HepG2 (cell line): Measurements from ENCODE around the gene C20orf96. TPM values are rescaled to one million over a fixed set of nuclear protein-coding genes. Genes with fewer than 3 reads are reported as not detected.

ENCODE experiments used
- FOXA3 ChIP-seq: IDR thresholded peaks from 2 replicates; pipeline ENCODE4 v1.6.1; 2016; ENCODE audit warnings: missing genetic modification reagents, missing compliant biosample characterization
- KAT8 ChIP-seq: IDR thresholded peaks from 2 replicates; pipeline ENCODE4 v1.6.1; 2016; ENCODE audit warnings: missing genetic modification reagents, missing compliant biosample characterization
- KDM2A ChIP-seq: sonication (generic); formaldehyde crosslinking; IDR thresholded peaks from 2 replicates; pipeline ENCODE4 v1.4.0; 2020; ENCODE audit warnings: low read depth, missing genetic modification reagents, borderline replicate concordance
- RFX5 ChIP-seq: IDR thresholded peaks from 2 replicates; pipeline ENCODE4 v1.6.1; 2011; ENCODE audit warnings: low read depth, low read length, improper control_type of control experiment
- SIN3A ChIP-seq: IDR thresholded peaks from 2 replicates; pipeline ENCODE4 v1.6.1; 2011; ENCODE audit warnings: low read depth, mild to moderate bottlenecking, control low read depth, low read length, borderline replicate concordance
- SOX13 ChIP-seq, 3 experiments: fragments of 450-650 bp in 1 of 3; sonication (generic) in 1 of 3; formaldehyde crosslinking in 1 of 3; IDR thresholded peaks in 2 of 3; conservative IDR thresholded peaks in 1 of 3; 2 replicates each; pipeline versions ENCODE4 v1.5.0 to v1.6.1; 2016 to 2020; ENCODE audit warnings: antibody characterized with exemption in 1 of 3, mild to moderate bottlenecking in 1 of 3, missing compliant biosample characterization in 1 of 3, missing genetic modification reagents in 1 of 3, moderate library complexity in 1 of 3
- ZNF138 ChIP-seq: sonication (generic); formaldehyde crosslinking; IDR thresholded peaks from 2 replicates; pipeline ENCODE4 v1.5.0; 2020; ENCODE audit warnings: mild to moderate bottlenecking, low read depth, missing genetic modification reagents
- ZNF160 ChIP-seq: sonication (generic); formaldehyde crosslinking; IDR thresholded peaks from 2 replicates; pipeline ENCODE4 v1.8.0; 2022; ENCODE audit warnings: mild to moderate bottlenecking, inconsistent platforms, missing genetic modification reagents
- ZNF230 ChIP-seq: sonication (generic); formaldehyde crosslinking; IDR thresholded peaks from 2 replicates; pipeline ENCODE4 v1.4.0; 2020; ENCODE audit warnings: mild to moderate bottlenecking, missing genetic modification reagents
- ZNF234 ChIP-seq: sonication (generic); formaldehyde crosslinking; conservative IDR thresholded peaks from 2 replicates; pipeline ENCODE4 v1.5.1; 2020; ENCODE audit warnings: mild to moderate bottlenecking, missing genetic modification reagents
- ZNF557 ChIP-seq: sonication (generic); formaldehyde crosslinking; IDR thresholded peaks from 2 replicates; pipeline ENCODE4 v1.4.0; 2020; ENCODE audit warnings: missing genetic modification reagents
- polyA plus RNA-seq, 8 experiments: library from polyadenylated mRNA; depleted of rRNA in 3 of 8; stranded (reverse) in 7 of 8; unstranded in 1 of 8; fragments of >200 nt; fragmentation: Illumina TruSeq in 4 of 8; extraction: Trizol in 4 of 8; gene quantifications; 2 replicates each; pipeline versions ENCODE4 v1.2.1 to v1.2.3, GENCODE V29; 2011 to 2016; ENCODE audit warnings: low read depth in 4 of 8, missing spikeins in 1 of 8, mixed read lengths in 1 of 8; ENCODE audit not compliant: insufficient read depth in 1 of 8
- total RNA-seq, 5 experiments: library from RNA; depleted of rRNA; stranded (reverse); fragments of >200 nt; fragmentation: Illumina TruSeq; extraction: Trizol; gene quantifications; 2 replicates each; pipeline ENCODE4 v1.2.3, GENCODE V29; 2016; ENCODE audit warnings: low read depth in 1 of 5
- TF ChIP-seq, protein P1 (sequence below): sonication (generic); formaldehyde crosslinking; IDR thresholded peaks from 2 replicates; pipeline ENCODE4 v1.4.0; 2020; ENCODE audit warnings: mild to moderate bottlenecking, missing genetic modification reagents
- TF ChIP-seq, protein P2 (sequence below): sonication (generic); formaldehyde crosslinking; IDR thresholded peaks from 2 replicates; pipeline ENCODE4 v1.5.0; 2020; ENCODE audit warnings: mild to moderate bottlenecking, missing genetic modification reagents
- TF ChIP-seq, protein P3 (sequence below), 2 experiments: IDR thresholded peaks; 2 replicates each; pipeline ENCODE4 v1.6.1; 2011 to 2012; ENCODE audit warnings: low read length in 2 of 2, borderline replicate concordance in 1 of 2, low read depth in 1 of 2, mild to moderate bottlenecking in 1 of 2, moderate library complexity in 1 of 2
- TF ChIP-seq, protein P4 (sequence below): sonication (generic); formaldehyde crosslinking; IDR thresholded peaks from 2 replicates; pipeline ENCODE4 v1.4.0; 2020; ENCODE audit warnings: missing genetic modification reagents
- TF ChIP-seq, protein P5 (sequence below): sonication (generic); formaldehyde crosslinking; IDR thresholded peaks from 2 replicates; pipeline ENCODE4 v1.4.0; 2020; ENCODE audit warnings: missing genetic modification reagents, borderline replicate concordance

C20orf96 gene
- total and polyA plus RNA-seq, 2 of the 13 experiments (the other 11 are each of a cell fraction or from before 2014, with no cell fraction given): 3.8 to 20.6 TPM

DNA sequence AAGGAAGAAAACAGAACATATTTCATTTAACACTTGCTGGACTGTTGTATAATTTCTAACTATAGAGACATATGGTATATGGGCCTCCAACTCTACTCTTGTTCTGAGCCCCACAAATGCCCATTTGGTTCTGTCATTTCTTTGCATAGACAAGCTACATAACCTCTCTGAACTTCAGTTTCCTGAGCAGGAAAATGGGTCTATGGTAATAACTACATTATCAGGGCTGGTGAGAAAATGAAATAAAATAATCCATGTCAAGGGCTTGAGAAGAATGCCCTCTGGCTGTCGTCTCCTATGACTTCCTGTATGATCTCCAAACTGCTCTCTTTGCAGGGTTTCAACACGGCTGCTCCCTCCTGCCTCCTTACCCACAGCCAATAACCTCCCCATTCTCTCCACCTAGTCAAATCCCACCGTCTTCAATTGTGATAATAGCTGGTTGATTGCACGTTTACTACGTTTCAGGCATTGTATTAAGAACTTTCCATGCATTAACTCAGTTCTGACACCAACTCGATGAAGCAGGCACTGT is 18.8 kb upstream of the C20orf96 start (continued):
- TF ChIP-seq ZNF234 (CRISPR knock-in tag): no peak
- no peak for TF ChIP-seq ZNF230 (CRISPR knock-in tag)
- no peak for TF ChIP-seq SOX13 (IDR thresholded peaks at IDR 0.05)
- TF ChIP-seq SOX13 (CRISPR knock-in tag; conservative IDR thresholded peaks at IDR 0.05 in 1 of 2, IDR thresholded peaks at IDR 0.05 in 1 of 2): no peak
- TF ChIP-seq, protein P1, sequence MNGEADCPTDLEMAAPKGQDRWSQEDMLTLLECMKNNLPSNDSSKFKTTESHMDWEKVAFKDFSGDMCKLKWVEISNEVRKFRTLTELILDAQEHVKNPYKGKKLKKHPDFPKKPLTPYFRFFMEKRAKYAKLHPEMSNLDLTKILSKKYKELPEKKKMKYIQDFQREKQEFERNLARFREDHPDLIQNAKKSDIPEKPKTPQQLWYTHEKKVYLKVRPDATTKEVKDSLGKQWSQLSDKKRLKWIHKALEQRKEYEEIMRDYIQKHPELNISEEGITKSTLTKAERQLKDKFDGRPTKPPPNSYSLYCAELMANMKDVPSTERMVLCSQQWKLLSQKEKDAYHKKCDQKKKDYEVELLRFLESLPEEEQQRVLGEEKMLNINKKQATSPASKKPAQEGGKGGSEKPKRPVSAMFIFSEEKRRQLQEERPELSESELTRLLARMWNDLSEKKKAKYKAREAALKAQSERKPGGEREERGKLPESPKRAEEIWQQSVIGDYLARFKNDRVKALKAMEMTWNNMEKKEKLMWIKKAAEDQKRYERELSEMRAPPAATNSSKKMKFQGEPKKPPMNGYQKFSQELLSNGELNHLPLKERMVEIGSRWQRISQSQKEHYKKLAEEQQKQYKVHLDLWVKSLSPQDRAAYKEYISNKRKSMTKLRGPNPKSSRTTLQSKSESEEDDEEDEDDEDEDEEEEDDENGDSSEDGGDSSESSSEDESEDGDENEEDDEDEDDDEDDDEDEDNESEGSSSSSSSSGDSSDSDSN (CRISPR knock-in tag): no peak
- TF ChIP-seq ZNF557 (CRISPR knock-in tag): peak; percentile 92; the same call in 1 of the 2 replicates
- TF ChIP-seq KAT8 (CRISPR knock-in tag): peak; percentile 36; the same call in 1 of the 2 replicates
- TF ChIP-seq SIN3A: no peak
- TF ChIP-seq FOXA3 (CRISPR knock-in tag): 0 out of 2 replicates have a peak, but pooled peaks have one; percentile 7
- no peak; the same call in 1 of the 2 replicates for TF ChIP-seq ZNF160 (CRISPR knock-in tag)
- TF ChIP-seq, protein P2, sequence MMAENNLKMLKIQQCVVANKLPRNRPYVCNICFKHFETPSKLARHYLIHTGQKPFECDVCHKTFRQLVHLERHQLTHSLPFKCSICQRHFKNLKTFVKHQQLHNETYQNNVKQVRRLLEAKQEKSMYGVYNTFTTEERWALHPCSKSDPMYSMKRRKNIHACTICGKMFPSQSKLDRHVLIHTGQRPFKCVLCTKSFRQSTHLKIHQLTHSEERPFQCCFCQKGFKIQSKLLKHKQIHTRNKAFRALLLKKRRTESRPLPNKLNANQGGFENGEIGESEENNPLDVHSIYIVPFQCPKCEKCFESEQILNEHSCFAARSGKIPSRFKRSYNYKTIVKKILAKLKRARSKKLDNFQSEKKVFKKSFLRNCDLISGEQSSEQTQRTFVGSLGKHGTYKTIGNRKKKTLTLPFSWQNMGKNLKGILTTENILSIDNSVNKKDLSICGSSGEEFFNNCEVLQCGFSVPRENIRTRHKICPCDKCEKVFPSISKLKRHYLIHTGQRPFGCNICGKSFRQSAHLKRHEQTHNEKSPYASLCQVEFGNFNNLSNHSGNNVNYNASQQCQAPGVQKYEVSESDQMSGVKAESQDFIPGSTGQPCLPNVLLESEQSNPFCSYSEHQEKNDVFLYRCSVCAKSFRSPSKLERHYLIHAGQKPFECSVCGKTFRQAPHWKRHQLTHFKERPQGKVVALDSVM (CRISPR knock-in tag): 0 out of 2 replicates have a peak, but pooled peaks have one; percentile 41
- TF ChIP-seq RFX5: no peak
- TF ChIP-seq, protein P3, sequence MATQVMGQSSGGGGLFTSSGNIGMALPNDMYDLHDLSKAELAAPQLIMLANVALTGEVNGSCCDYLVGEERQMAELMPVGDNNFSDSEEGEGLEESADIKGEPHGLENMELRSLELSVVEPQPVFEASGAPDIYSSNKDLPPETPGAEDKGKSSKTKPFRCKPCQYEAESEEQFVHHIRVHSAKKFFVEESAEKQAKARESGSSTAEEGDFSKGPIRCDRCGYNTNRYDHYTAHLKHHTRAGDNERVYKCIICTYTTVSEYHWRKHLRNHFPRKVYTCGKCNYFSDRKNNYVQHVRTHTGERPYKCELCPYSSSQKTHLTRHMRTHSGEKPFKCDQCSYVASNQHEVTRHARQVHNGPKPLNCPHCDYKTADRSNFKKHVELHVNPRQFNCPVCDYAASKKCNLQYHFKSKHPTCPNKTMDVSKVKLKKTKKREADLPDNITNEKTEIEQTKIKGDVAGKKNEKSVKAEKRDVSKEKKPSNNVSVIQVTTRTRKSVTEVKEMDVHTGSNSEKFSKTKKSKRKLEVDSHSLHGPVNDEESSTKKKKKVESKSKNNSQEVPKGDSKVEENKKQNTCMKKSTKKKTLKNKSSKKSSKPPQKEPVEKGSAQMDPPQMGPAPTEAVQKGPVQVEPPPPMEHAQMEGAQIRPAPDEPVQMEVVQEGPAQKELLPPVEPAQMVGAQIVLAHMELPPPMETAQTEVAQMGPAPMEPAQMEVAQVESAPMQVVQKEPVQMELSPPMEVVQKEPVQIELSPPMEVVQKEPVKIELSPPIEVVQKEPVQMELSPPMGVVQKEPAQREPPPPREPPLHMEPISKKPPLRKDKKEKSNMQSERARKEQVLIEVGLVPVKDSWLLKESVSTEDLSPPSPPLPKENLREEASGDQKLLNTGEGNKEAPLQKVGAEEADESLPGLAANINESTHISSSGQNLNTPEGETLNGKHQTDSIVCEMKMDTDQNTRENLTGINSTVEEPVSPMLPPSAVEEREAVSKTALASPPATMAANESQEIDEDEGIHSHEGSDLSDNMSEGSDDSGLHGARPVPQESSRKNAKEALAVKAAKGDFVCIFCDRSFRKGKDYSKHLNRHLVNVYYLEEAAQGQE (IDR thresholded peaks at IDR 0.05; ENCODE audit: borderline replicate concordance in 1 of 2, low read depth in 1 of 2, low read length in 2 of 2): 0 out of 4 replicates have a peak, but pooled peaks of 1 of the 2 experiments have one; percentile 16
- TF ChIP-seq, protein P4, sequence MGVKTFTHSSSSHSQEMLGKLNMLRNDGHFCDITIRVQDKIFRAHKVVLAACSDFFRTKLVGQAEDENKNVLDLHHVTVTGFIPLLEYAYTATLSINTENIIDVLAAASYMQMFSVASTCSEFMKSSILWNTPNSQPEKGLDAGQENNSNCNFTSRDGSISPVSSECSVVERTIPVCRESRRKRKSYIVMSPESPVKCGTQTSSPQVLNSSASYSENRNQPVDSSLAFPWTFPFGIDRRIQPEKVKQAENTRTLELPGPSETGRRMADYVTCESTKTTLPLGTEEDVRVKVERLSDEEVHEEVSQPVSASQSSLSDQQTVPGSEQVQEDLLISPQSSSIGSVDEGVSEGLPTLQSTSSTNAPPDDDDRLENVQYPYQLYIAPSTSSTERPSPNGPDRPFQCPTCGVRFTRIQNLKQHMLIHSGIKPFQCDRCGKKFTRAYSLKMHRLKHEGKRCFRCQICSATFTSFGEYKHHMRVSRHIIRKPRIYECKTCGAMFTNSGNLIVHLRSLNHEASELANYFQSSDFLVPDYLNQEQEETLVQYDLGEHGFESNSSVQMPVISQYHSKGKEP (CRISPR knock-in tag): no peak
- TF ChIP-seq KDM2A (CRISPR knock-in tag): no peak
- TF ChIP-seq, protein P5, sequence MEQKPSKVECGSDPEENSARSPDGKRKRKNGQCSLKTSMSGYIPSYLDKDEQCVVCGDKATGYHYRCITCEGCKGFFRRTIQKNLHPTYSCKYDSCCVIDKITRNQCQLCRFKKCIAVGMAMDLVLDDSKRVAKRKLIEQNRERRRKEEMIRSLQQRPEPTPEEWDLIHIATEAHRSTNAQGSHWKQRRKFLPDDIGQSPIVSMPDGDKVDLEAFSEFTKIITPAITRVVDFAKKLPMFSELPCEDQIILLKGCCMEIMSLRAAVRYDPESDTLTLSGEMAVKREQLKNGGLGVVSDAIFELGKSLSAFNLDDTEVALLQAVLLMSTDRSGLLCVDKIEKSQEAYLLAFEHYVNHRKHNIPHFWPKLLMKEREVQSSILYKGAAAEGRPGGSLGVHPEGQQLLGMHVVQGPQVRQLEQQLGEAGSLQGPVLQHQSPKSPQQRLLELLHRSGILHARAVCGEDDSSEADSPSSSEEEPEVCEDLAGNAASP (CRISPR knock-in tag): no peak
- TF ChIP-seq ZNF138 (CRISPR knock-in tag): 0 out of 2 replicates have a peak, but pooled peaks have one; percentile 3
